Stimulated activated CD4-positive, alpha-beta T cell treated with anti-CD3 and anti-CD28 coated beads, TNF-alpha, amount 100 ng/mL, for 24 hours (primary cell): ENCODE results near the gene FASN.
"Not testable (repeated sequence)": the region's sequence is repeated elsewhere in the genome, so short reads cannot be mapped to it uniquely, and the experiment has no call there.

Experiments used
- DNase-seq, 3 experiments: peaks; one replicate each; pipeline ENCODE4 v3.0.0-alpha.2; 2020; ENCODE audit warnings: low read depth in 3 of 3

FASN gene

DNA sequence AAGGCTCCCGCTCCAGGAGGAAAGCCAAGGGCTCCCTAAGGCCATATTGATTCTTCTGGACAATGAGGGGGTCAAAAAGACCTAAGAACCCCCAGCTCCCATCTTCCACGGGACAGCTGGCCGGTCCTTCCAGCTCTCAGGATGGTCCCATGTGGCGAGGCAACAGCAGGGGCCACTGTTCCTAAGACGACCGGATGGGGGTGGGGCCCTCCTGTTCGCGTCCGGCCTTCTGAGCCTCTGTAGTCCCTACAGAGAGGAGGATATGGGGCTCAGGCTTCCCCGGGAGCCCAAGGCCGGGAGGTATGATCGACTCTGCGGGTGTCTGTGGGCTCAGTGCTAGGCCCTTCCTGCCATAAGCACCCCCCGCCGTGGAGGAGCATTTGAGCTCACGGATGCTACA, 54.5 kb downstream of the FASN start:
- DNase-seq = no peak

DNA sequence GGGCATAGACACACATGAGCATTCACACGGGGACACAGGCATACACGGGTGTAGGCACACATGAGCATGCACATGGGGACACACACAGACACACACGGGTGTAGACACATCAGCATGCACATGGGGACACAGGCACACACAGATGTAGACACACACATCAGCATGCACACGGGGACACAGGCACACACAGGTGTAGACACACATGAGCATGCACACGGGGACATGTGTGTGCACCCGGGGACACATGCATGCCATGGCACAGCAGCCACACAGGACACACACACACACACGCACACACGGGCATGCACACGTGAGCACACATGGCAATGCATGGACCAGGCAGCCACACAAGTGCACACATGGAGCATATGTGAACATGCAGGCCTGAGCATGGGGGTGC, 55.4 kb downstream of the FASN start:
- DNase-seq = no peak

DNA sequence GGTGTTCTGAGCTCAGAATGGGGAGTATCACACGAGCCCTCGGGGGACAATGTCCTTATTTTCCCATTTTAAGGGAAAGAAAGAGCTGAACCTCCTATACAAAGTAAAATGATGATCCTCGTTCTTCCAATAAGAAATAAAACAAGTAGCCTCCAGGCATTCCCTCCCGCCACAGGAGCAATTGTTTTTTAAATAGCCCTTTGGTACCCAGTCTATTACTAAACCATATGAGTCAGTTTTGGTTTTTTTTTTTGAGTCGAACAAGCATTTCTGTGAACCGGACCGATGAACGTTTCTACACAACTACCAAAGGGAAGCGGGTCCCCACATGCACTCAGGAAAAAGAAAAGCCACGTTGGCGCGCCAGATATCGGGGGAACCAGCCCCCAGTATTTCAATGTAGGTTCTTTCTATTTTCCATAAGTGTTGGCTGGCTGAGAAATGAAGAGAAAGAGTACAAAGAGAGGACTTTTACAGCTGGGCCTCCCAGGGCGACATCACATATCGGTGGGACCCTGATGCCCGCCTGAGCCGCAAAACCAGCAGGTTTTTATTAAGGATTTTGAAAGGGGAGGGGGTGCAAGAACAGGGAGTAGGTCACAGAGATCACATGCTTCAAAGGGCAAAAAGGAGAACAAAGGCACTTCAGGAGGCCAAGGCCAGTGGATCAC, 56.8 kb downstream of the FASN start:
- no peak for DNase-seq

DNA sequence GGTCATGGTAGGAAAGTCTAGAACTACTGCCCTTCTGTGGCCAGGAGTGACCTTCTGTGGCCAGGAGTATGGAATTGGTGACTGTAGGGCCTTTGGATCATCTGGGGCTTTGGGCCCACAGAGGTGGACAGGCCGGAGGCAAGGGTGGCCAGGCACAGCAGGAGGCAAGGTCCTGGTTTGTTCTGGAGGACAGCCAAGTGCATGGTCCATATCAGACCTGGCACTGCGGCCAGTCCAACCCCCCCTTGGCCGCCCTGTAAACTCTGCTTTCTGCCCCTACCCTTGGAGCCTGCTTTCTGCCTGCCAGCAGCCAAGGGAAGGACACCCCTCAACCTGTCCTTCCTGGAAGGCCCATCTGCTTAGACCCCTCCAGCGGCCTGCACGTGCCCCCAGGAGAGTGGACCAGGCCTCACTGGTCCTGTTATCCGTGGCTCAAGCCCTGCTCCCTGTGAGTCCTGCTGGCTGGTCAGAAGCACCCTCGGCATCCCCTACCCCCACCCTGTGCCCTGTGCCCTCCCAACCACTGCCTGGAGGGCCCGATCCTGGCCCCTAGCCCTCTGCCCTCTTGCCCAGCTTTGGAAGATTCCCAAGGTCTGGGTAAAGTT, 58.2 kb downstream of the FASN start:
- no peak for DNase-seq

DNA sequence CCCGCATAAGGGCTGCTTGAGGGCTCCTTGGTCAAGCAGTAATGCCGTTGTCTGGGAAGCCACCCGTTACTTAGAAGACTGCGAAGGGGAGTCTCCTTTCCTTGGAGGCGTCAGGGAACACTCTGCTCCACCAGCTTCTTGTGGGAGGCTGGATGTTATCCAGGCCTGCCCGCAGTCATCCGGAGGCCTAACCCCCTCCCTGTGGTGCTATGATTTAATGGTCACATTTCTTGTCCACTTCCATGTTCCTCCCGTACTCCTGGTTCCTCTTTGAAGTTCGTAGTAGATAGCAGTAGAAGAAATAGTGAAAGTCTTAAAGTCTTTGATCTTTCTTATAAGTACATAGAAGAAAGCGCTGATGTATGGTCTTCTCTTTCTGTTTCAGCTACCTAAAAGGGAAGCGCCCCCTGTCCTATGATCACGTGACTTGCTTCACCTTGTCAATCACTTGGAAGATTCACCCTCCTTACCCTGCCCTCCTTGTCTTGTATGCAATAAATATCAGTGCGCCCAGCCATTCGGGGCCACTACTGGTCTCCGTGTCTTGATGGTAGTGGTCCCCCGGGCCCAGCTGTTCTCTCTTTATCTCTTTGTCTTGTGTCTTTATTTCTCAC, 59.1 kb downstream of the FASN start:
- not testable (repeated sequence) for DNase-seq

DNA sequence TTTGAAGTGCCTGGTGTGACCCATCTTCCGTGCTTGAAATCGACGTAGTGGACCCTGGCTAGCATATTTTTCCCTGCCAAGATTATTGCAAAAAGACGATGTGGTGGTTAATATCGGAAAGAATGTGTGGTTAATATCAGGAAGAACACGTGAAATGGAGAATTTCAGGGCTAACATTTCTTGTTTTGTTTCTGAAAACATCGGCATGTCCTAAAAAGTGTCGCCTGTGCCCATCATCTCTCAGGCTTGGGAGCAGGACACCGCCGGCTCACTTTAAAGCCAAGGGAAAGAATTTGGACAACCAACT, 60.2 kb downstream of the FASN start:
- no peak for DNase-seq

DNA sequence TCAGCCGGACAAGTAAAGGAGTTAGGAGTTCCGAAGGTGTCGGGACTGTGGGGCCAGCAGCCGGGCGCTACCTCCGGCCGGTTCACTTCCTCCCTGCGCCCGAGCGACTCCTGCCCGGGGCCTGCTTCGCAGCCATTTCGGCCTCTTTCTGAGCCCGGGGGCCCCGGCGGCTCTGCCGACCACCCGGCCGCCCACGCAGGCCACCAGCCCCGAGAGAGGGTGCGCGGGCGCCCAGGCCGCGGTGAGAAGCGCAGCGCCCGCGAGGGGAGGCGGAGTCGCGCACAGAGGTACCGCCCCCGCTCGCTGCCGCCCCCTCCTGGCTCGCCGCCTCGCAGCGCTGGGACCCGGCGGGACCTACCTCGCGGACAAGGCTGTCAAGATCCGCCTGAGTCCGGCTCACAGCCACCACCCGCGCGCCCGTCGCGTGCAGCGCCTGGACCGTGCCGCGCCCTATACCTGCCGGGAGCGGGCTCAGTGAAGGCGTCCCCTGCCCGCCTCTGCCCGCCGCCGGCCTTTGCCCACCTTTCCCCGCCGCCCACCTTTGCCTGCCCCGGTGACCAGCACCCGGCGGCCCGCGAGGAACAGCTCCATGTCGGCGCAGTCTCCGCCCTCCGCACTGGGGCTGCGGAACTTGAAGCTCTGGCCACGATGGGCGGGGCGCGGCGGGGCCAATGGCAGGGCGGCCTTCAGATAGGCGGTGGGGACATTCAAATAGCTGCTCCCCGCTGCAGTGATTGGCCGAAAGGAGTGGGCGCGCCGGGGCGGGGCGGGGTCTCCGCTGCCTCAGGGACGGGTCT, 60.7 kb downstream of the FASN start, which contains the start of gene DCXR:
DCXR (minus strand) TSS at position 606 of the 797 bp plus-strand sequence; CDS start at position 591, 15 bp downstream.
- DNase-seq = peak; percentile 86 to 97 (median 89)

DNA sequence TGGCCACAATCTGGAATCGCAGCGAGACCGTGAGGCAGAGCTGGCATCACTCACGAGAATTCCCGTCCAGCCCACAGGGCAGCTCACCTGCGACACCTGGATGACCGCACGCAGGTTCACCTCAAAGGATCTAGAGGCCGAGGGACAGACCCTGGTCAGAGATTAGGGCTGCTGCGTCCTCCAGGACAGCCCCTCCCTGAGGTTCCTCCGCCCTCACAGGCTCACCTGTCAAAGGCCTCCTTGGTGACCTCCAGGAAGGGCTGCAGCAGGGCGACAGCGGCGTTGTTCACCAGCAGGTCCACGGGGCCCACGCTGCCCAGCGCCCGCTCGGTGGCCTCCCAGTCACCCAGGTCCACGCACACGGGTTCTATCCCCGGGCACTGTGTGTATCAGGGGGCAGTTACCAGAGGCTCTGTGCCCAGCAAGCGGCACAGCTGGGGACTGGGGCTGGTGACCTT, 61.4 kb downstream of the FASN start:
- DNase-seq = no peak

DNA sequence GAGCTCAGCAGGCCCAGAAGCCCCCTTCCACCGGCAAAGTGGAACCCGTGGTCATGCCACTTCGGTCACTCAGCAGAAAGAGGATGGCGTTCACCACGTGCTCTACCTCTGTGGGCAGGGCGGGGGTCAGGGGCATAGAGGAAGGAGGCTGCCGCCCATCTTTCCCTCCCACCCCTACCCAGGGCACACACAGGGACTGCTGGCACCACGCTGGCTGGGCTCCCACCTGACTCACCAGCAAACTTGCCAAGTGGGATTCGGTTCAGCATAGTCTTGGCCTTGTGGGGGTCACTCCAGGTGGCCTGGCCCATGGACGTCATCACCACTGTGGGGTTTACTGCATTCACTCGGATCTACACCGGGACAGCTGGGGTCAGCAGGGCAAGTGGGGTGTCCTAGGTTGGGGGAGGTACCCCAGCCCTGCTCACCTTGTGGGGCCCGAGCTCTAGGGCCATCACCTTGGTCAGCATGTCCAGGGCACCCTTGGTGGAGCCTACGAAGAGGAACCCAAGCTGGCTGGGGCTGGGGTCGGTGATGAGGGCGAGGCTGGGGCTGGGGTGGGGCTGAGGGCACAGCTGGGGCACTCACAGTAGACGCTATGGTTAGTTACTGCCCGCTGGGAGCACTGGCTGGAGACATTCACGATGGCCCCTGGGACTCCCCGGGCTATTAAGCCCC, 61.9 kb downstream of the FASN start:
- DNase-seq = no peak

DNA sequence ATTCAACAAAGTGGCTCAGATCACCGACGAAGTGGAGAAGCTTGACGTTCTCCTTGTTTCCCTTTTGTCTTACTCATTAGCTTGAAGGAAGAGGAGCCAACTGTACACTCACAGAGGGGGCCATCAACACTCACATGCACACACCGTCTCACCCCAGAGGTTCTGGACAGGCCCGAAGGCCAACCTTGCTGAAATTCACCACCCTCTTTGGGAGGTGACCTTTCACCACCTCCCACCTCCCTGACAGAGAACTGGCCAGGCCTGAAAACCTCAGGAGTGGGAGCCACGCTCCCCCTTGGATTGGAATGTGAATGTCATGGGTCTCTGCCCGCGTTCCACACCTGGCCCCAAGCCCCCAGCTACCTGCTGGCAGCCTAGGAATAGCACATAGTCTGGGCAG, 62.5 kb downstream of the FASN start:
- DNase-seq = no peak

DNA sequence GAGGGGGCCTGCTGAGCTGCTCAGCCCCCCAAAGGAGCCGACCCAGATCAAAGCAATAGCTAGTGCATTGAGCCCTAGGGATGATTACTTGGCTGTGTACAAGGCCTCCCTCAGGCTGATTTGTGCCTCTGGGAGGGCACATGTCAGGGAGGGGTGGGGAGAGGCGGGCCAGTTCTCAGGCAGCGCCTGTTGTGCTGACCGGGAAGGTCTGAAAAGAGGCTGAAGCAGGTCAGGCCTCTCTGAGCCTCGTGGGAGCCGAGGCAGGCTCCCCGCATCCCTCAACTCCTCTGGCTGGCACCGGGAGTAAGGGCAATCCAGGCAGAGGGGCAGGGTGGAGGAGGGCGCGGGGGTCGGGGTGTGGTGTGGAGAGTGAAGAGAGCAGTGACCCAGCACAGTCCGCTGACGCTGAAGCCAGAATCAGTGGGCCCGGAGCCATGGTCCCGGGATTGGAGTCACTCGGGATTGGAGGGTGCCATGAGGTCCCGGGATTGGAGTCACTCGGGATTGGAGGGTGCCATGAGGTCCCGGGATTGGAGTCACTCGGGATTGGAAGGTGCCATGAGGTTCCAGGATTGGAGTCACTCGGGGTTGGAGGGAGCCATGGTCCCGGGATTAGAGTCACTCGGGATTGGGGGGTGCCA, 63.5 kb downstream of the FASN start:
- DNase-seq = no peak

DNA sequence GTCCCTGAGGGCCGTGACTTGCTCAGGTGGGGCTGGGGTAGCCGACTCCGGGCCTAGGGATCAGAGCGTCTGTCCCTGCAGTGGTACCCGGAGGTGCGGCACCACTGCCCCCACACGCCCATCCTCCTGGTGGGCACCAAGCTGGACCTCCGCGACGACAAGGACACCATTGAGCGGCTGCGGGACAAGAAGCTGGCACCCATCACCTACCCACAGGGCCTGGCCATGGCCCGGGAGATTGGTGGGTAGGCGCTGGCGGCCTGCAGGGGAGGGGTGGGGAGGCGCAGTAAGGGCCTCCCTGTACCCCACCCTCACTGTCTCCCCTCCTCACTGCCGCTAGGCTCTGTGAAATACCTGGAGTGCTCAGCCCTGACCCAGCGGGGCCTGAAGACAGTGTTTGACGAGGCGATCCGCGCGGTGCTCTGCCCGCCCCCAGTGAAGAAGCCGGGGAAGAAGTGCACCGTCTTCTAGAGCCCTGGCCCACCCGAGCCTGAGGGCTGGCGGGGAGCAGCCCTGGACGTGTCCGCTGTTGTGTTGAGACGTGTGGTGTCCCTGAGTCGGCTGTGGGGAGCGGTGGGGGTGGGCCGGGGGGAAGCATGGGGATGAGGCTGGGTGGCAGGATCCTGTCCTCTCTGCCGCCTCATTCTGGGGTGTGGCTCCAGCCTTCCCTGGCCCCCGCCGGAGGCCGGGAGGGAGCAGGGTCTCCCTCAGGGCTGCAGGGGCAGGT, 64.5 kb downstream of the FASN start:
- no peak for DNase-seq

DNA sequence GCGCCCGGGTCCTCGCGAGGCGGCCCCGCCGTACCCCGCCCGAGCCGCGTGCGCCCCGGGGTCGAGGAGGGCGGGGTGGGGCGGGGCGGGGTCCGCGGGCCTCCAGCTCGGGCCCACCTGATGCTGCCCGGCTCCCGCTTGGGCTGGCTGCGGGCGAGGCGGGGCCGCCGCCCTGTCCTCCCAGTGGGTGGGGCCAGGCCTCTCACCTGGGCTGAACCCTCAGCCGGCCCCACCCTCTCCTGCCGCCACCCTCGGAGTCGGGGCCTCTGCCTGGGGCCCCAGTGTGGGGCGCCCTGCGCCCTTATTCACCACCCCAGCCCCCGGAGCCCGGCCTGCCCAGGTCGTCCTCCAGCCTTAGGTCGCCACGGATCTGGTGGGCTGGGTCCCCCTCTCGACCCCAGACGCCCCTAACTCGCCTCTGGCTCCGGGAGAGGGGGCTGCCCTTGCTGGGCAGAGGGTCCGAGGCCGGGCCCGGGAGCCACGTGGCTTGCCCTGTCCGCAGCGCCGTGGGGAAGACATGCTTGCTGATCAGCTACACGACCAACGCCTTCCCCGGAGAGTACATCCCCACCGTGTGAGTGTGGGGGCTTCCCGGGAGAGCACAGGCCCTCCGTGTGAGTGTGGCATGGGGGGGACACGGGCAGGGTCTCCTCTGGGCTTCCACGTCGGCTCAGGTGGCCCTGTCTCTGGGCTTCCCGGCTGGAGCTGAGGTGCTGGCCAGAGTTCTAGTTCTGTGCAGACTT, 66.0 kb downstream of the FASN start:
- DNase-seq = peak in 1 of 3 experiments; percentile 62

DNA sequence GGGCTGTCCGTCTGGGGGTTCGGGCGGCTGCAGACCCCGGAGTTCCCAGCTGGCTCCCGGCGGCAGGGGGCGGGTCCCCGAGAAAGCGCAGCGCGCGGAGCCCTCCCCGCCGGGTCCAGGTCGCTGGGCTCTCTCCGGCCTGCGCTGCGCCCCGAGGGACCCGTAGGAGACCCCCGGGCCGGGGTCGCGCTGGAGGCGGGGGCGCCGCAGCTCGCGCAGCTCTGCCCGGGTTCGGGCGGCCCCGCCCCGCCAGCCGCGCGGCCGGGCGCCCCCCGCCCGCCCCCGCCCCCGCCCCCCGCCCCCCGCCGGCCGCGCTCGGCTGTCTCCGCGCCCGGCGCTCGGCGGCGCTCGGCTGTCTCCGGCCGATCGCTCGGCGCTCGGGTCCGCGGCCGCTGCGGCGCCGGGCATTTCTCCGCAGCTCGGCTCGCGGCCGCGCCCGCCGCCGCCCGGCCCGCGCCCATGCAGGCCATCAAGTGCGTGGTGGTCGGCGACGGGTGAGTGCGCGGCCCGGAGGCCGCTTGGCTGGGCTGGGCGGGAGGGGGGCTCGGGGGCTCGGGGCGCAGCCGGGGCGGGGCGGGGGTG, 66.6 kb downstream of the FASN start, which contains the start of gene RAC3:
RAC3 (plus strand) TSS at position 376 of the 582 bp plus-strand sequence; CDS start at position 460, 84 bp downstream.
- no peak for DNase-seq

DNA sequence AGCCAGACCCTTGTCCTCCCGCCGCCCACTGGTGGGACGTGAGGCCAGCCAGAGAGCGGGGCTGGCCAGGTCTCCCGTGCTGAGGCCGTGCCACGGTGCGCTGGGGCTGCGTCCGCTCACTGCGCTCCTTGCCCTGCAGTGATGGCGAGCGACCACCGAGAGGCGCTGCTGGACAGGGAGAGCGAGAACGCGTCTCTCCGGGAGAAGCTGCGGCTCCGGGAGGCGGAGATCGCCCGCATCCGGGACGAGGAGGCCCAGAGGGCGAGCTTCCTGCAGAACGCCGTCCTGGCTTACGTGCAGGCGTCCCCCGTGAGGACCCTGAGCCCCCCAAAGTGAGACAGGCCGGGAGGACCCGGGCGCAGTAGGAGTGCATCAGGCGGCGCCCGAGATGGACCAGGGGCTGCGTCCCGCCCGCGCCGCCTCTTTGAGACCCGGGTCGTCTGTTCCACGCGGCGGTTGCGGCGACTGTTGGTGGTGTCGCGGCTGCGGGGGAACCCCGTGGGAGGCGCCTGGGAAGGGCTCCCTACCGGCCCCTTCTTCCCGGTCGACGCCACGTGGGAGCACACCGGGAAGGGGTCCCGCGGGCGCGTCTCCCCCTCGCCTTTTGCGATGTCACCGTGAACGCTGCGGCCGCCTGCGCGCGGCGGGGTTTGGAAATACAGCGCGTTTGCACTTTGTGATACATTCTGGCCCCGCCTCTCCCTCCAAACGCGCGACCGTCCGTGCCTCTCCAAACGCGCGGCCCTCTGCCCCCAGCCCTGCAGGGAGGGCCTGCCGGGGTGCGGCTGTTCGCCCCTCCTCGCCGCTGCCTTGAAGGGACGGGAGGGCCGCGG, 67.3 kb downstream of the FASN start:
- DNase-seq = peak; percentile 61 to 83 (median 70)

DNA sequence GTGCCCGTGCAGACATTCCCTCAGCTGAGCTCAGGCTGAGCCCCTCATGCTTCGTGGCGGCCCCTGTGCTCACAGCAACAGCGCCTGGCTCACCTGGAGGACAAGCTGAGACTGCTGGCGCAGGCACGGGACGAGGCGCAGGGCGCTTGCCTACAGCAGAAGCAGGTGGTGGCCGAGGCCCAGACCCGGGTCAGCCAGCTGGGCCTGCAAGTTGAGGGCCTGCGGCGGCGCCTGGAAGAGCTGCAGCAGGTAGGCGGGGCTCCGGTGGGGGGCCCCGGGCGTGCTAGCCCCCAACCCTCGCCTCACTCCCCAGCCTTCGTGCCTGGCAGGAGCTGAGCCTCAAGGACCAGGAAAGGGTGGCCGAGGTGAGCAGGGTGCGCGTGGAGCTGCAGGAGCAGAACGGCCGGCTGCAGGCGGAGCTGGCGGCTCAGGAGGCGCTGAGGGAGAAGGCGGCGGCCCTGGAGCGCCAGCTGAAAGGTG, 68.0 kb downstream of the FASN start:
- DNase-seq = no peak

DNA sequence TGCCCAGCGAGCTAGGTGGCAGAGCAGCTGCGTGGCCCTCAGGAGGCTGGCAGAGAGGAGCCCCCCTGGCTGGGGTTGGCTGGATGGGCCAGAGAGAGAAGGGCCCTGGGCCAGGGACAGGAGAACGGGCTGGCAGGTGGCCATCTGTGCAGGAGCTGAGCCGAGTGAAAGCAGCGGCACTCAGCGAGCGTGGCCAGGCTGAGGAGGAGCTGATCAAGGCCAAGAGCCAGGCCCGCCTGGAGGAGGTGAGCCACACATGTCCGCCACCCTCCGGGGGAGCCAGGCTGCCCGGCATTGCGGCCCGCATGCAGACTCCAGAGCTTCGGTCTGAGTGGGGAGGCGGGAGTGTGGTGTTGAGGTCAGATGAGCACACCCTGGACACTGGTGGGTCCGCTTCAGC, 68.6 kb downstream of the FASN start:
- no peak for DNase-seq

DNA sequence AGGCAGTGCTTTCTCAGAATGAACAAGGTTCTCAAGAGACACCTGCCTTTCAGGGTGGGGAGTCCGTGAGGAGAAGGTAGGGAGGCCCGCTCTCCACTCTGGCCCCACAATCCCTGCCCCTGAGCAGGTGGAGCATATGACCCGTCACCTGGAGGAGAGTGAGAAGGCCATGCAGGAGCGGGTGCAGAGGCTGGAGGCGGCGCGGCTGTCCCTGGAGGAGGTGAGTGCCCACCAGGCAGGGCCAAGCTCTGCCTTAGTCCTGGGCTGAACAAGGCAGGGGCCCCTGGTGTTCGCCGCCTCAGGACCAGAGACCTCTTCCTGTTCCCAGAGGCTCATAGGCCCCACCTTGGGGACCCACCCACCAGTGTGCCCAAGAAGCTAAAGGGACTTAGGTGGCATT, 69.1 kb downstream of the FASN start:
- DNase-seq = no peak
